A673 (cell line): ENCODE results near the gene CXCR3. TPM values are rescaled to one million over a fixed set of nuclear protein-coding genes. Genes with fewer than 3 reads are reported as not detected.

Source experiments
- BruUV-seq: library from RNA; stranded (reverse); fragments of 400-500 nt; replicated peaks from 2 replicates; lab custom pipeline; 2021; lab: Mats Ljungman, UMichigan
- CTCF ChIA-PET: fragments of 300-600 bp; sonication (Branson Sonifier 250); formaldehyde crosslinking; loops from one replicate; lab custom pipeline; 2022; ENCODE audit warnings: antibody characterized with exemption; lab: Charles Lee
- POLR2A ChIA-PET: fragments of 300-600 bp; sonication (Branson Sonifier 250); formaldehyde crosslinking; loops from one replicate; lab custom pipeline; 2022; ENCODE audit warnings: antibody characterized with exemption; ENCODE audit not compliant: low non-redundant PET; lab: Charles Lee
- DNase-seq: peaks from one replicate; pipeline ENCODE4 v3.0.0-alpha.2; 2015; ENCODE audit warnings: low spot score
- H3K27ac ChIP-seq: fragments of 200-600 bp; sonication (generic); 2 replicates; pipeline ENCODE4 v1.5.1; 2016; ENCODE audit warnings: mixed run types, low read depth, mild to moderate bottlenecking, mixed read lengths, antibody characterized with exemption, low read length; ENCODE audit not compliant: poor library complexity, severe bottlenecking
- H3K27me3 ChIP-seq: fragments of 200-600 bp; sonication (generic); replicated peaks from 2 replicates; pipeline ENCODE4 v1.6.1; 2017; ENCODE audit warnings: mixed run types, low read depth, mild to moderate bottlenecking, mixed read lengths, antibody characterized with exemption, low read length; ENCODE audit not compliant: insufficient read depth, poor library complexity
- H3K36me3 ChIP-seq: fragments of 200-600 bp; sonication (generic); 2 replicates; pipeline ENCODE4 v1.6.1; 2016; ENCODE audit warnings: mixed run types, mild to moderate bottlenecking, mixed read lengths, antibody characterized with exemption, low read length; ENCODE audit not compliant: insufficient read depth, poor library complexity, severe bottlenecking
- H3K4me1 ChIP-seq: fragments of 200-600 bp; sonication (generic); 2 replicates; pipeline ENCODE4 v1.6.1; 2017; ENCODE audit warnings: mixed run types, mild to moderate bottlenecking, mixed read lengths, antibody characterized with exemption, low read length; ENCODE audit not compliant: insufficient read depth, poor library complexity, severe bottlenecking
- H3K4me3 ChIP-seq: fragments of 200-600 bp; sonication (generic); 2 replicates; pipeline ENCODE4 v1.5.1; 2016; ENCODE audit warnings: low read depth, mixed run types, mild to moderate bottlenecking, mixed read lengths, low read length; ENCODE audit not compliant: poor library complexity, severe bottlenecking
- H3K9me3 ChIP-seq: fragments of 200-600 bp; sonication (generic); 2 replicates; pipeline ENCODE4 v1.6.1; 2016; ENCODE audit warnings: mixed run types, low read depth, mild to moderate bottlenecking, mixed read lengths, antibody characterized with exemption, low read length; ENCODE audit not compliant: poor library complexity, severe bottlenecking
- CTCF ChIP-seq: fragments of 300-800, 200-600 bp; sonication (generic); conservative IDR thresholded peaks from 2 replicates; pipeline ENCODE4 v1.5.1; 2017; ENCODE audit warnings: low read depth, mild to moderate bottlenecking, antibody characterized with exemption, low read length, moderate library complexity, mixed read lengths
- EZH2 ChIP-seq: fragments of 200-600 bp; sonication (generic); IDR thresholded peaks from 2 replicates; pipeline ENCODE4 v1.6.1; 2017; ENCODE audit warnings: borderline replicate concordance, low read depth, mild to moderate bottlenecking, mixed read lengths, antibody characterized with exemption, low read length; ENCODE audit not compliant: poor library complexity, severe bottlenecking
- intact Hi-C: fragments of 100-400 bp; cut with micrococcal nuclease; formaldehyde crosslinking; loops from one replicate; pipeline ENCODE4 v1.10.0; 2022; ENCODE audit not compliant: unreplicated experiment
- total RNA-seq: library from RNA; stranded (reverse); gene quantifications from 2 replicates; pipeline ENCODE4 v1.2.3, GENCODE V29; 2021

Gene CXCR3
- total RNA-seq, 1 experiment from 2014 or later, result not detected

GRCh38 chrX:71618787-71619186 is 476 bp upstream of the CXCR3 start:
- DNase-seq, result no peak
- Histone ChIP-seq H3K4me1 (no peaks in the 10 kb centered on the region), H3K27ac (no peak overlapping the region), H3K4me3 (no peak overlapping the region), H3K27me3 (no peaks in the 10 kb centered on the region), H3K36me3 (no peaks in the 10 kb centered on the region), H3K9me3 (no peaks in the 10 kb centered on the region)
- POLR2A ChIA-PET, result no interaction called here
- TF ChIP-seq EZH2 (no peak), CTCF (no peak)
- CTCF ChIA-PET, result no interaction called here
- no TSS peak for BruUV-seq
- intact Hi-C loops, result no loop called here

- no TSS peak for BruUV-seq
- H3K36me3 ChIP-seq, result no peaks in the 10 kb centered on the region
- DNase-seq, result no peak
- H3K27me3 ChIP-seq, result no peaks in the 10 kb centered on the region
- CTCF ChIA-PET, result no interaction called here
- intact Hi-C loops, result no loop called here
- no peak overlapping the region for H3K27ac ChIP-seq
- POLR2A ChIA-PET, result no interaction called here
- no peak overlapping the region for H3K4me3 ChIP-seq
- no peaks in the 10 kb centered on the region for H3K4me1 ChIP-seq
- H3K9me3 ChIP-seq, result no peaks in the 10 kb centered on the region
- TF ChIP-seq CTCF (no peak), EZH2 (no peak)
These were observed 569 bp downstream of the CXCR3 start for GRCh38 chrX:71617742-71618141.

- DNase-seq, result no peak
- Histone ChIP-seq H3K4me3 (no peak overlapping the region), H3K4me1 (no peaks in the 10 kb centered on the region), H3K36me3 (no peaks in the 10 kb centered on the region), H3K27me3 (no peaks in the 10 kb centered on the region), H3K27ac (no peak overlapping the region), H3K9me3 (no peaks in the 10 kb centered on the region)
- TF ChIP-seq CTCF, result no peak
- ChIA-PET CTCF (no interaction called here), POLR2A (no interaction called here)
- no TSS peak for BruUV-seq
- intact Hi-C loops, result no loop called here
These were observed 1.4 kb downstream of the CXCR3 start for GRCh38 chrX:71616672-71617529.
